Fibroblast of skin of right quadriceps (primary cell): ENCODE results near the gene MYO7B.

ENCODE experiments used
- DNase-seq: peaks from one replicate; pipeline ENCODE4 v3.0.0-alpha.2; 2013

Gene MYO7B

GRCh38 chr2:127612111-127612822 lies 76.8 kb downstream of the MYO7B start:
- no peak for DNase-seq

GRCh38 chr2:127614246-127614645 lies 78.8 kb downstream of the MYO7B start:
- no peak for DNase-seq

- peak; percentile 11 for DNase-seq
Observed at GRCh38 chr2:127614731-127615130, 79.2 kb downstream of the MYO7B start.

GRCh38 chr2:127615511-127616166 lies 80.2 kb downstream of the MYO7B start:
- peak; percentile 38 for DNase-seq

- no peak for DNase-seq
Observed at GRCh38 chr2:127618551-127619202, 83.2 kb downstream of the MYO7B start.

- no peak for DNase-seq
Observed at GRCh38 chr2:127619203-127619590, 83.7 kb downstream of the MYO7B start.

- no peak for DNase-seq
Observed at GRCh38 chr2:127619877-127620705, 84.6 kb downstream of the MYO7B start.

- no peak for DNase-seq
Observed at GRCh38 chr2:127620866-127621265, 85.4 kb downstream of the MYO7B start.

GRCh38 chr2:127621981-127622431 lies 86.5 kb downstream of the MYO7B start:
- no peak for DNase-seq

- no peak for DNase-seq
Observed at GRCh38 chr2:127622561-127623387, 87.3 kb downstream of the MYO7B start.

GRCh38 chr2:127623388-127624319 lies 88.2 kb downstream of the MYO7B start:
- DNase-seq = peak; percentile 63

- DNase-seq = no peak
Observed at GRCh38 chr2:127624320-127624755, 88.9 kb downstream of the MYO7B start.

- DNase-seq = no peak
Observed at GRCh38 chr2:127624756-127625571, 89.5 kb downstream of the MYO7B start.

GRCh38 chr2:127625572-127625951 lies 90.1 kb downstream of the MYO7B start:
- no peak for DNase-seq

- no peak for DNase-seq
Observed at GRCh38 chr2:127626175-127626574, 90.7 kb downstream of the MYO7B start.

GRCh38 chr2:127626917-127627739 lies 91.6 kb downstream of the MYO7B start:
- DNase-seq = no peak

- DNase-seq = no peak
Observed at GRCh38 chr2:127627740-127628571, 92.5 kb downstream of the MYO7B start.
